GM23338 (cell line): Measurements from ENCODE around the gene PPIA. TPM values are rescaled to one million over a fixed set of nuclear protein-coding genes. Genes with fewer than 3 reads are reported as not detected.

Source experiments
- ATAC-seq: fragments of 200-7000 bp; cut with Tn5 transposase; 3 replicates; pipeline ENCODE4 v1.9.1; 2020
- DNase-seq: peaks from one replicate; pipeline ENCODE4 v3.0.0-alpha.2; 2015; ENCODE audit warnings: low spot score
- H2AFZ ChIP-seq: fragments of 200-600 bp; sonication (generic); 2 replicates; pipeline ENCODE4 v1.8.0; 2016; ENCODE audit warnings: antibody characterized with exemption, mild to moderate bottlenecking, moderate library complexity
- H3F3A ChIP-seq: fragments of 200-600 bp; sonication (generic); replicated peaks from 2 replicates; pipeline ENCODE4 v1.8.0; 2017; ENCODE audit warnings: antibody characterized with exemption, mixed run types, low read depth
- H3K27ac ChIP-seq: fragments of 200-600 bp; sonication (generic); 2 replicates; pipeline ENCODE4 v1.6.1; 2016; ENCODE audit warnings: low read depth
- H3K27me3 ChIP-seq: fragments of 200-600 bp; sonication (generic); 2 replicates; pipeline ENCODE4 v1.8.0; 2016; ENCODE audit warnings: mild to moderate bottlenecking, mixed run types, moderate library complexity; ENCODE audit not compliant: insufficient read depth
- H3K36me3 ChIP-seq: fragments of 200-600 bp; sonication (generic); 2 replicates; pipeline ENCODE4 v1.8.0; 2016; ENCODE audit warnings: mild to moderate bottlenecking; ENCODE audit not compliant: insufficient read depth
- H3K4me1 ChIP-seq: fragments of 200-600 bp; sonication (generic); 2 replicates; pipeline ENCODE4 v1.8.0; 2016; ENCODE audit warnings: mild to moderate bottlenecking, moderate library complexity; ENCODE audit not compliant: insufficient read depth
- H3K4me2 ChIP-seq: fragments of 200-600 bp; sonication (generic); 2 replicates; pipeline ENCODE4 v1.7.1; 2017; ENCODE audit warnings: mixed run types
- H3K4me3 ChIP-seq: fragments of 200-600 bp; sonication (generic); 2 replicates; pipeline ENCODE4 v1.6.1; 2016; ENCODE audit warnings: mixed run types
- H3K79me2 ChIP-seq: fragments of 200-600 bp; sonication (generic); replicated peaks from 2 replicates; pipeline ENCODE4 v1.8.0; 2017; ENCODE audit warnings: mild to moderate bottlenecking; ENCODE audit not compliant: insufficient read depth
- H3K9me2 ChIP-seq: fragments of 200-600 bp; sonication (generic); 2 replicates; pipeline ENCODE4 v1.8.0; 2017; ENCODE audit not compliant: insufficient read depth
- H4K20me1 ChIP-seq: fragments of 200-600 bp; sonication (generic); replicated peaks from 2 replicates; pipeline ENCODE4 v1.8.0; 2017; ENCODE audit warnings: mild to moderate bottlenecking; ENCODE audit not compliant: insufficient read depth
- H3K27ac Mint-ChIP-seq: 2 replicates; pipeline ENCODE4 v1.8.0; 2020; ENCODE audit warnings: inconsistent platforms, mild to moderate bottlenecking, moderate library complexity, mixed read lengths
- H3K27me3 Mint-ChIP-seq: 3 replicates; pipeline ENCODE4 v1.8.0; 2022; ENCODE audit warnings: low read depth, mild to moderate bottlenecking, moderate library complexity, mixed read lengths, inconsistent platforms; ENCODE audit not compliant: insufficient read depth, poor library complexity
- H3K36me3 Mint-ChIP-seq: 3 replicates; pipeline ENCODE4 v1.8.0; 2021; ENCODE audit warnings: low read depth, mild to moderate bottlenecking, inconsistent platforms, moderate library complexity, mixed read lengths
- H3K4me1 Mint-ChIP-seq: 3 replicates; pipeline ENCODE4 v1.8.0; 2020; ENCODE audit warnings: mild to moderate bottlenecking, inconsistent platforms, mixed read lengths
- H3K4me3 Mint-ChIP-seq: 3 replicates; pipeline ENCODE4 v1.8.0; 2021; ENCODE audit warnings: moderate library complexity, mild to moderate bottlenecking, inconsistent platforms, mixed read lengths
- H3K9me3 Mint-ChIP-seq: 3 replicates; pipeline ENCODE4 v1.8.0; 2020; ENCODE audit warnings: moderate library complexity, mild to moderate bottlenecking, inconsistent platforms, mixed read lengths
- CREB1 ChIP-seq: fragments of 250-450 bp; sonication (Bioruptor Pico); IDR thresholded peaks from 2 replicates; pipeline ENCODE4 v1.5.0; 2020; ENCODE audit warnings: low read depth, mild to moderate bottlenecking, moderate library complexity
- ETS1 ChIP-seq: IDR thresholded peaks from 2 replicates; pipeline ENCODE4 v1.6.1; 2016; ENCODE audit warnings: antibody characterized with exemption
- EZH2 ChIP-seq: fragments of 200-600 bp; sonication (generic); IDR thresholded peaks from one replicate; pipeline ENCODE4 v1.8.0; 2017; ENCODE audit warnings: antibody characterized with exemption, mild to moderate bottlenecking, low read depth; ENCODE audit not compliant: unreplicated experiment
- EZH2phosphoT487 ChIP-seq: fragments of 200-600 bp; sonication (generic); IDR thresholded peaks from one replicate; pipeline ENCODE4 v1.8.1; 2018; ENCODE audit warnings: antibody characterized with exemption; ENCODE audit not compliant: unreplicated experiment
- JUNB ChIP-seq: IDR thresholded peaks from one replicate; pipeline ENCODE4 v1.6.1; 2016; ENCODE audit warnings: antibody characterized with exemption; ENCODE audit not compliant: unreplicated experiment
- NANOG ChIP-seq: IDR thresholded peaks from 2 replicates; pipeline ENCODE4 v1.6.1; 2016; ENCODE audit warnings: antibody characterized with exemption, borderline replicate concordance
- STAT1 ChIP-seq: IDR thresholded peaks from one replicate; pipeline ENCODE4 v1.6.1; 2016; ENCODE audit warnings: antibody characterized with exemption; ENCODE audit not compliant: unreplicated experiment
- ZNF114 ChIP-seq: fragments of 250-450 bp; sonication (Bioruptor Pico); IDR thresholded peaks from 2 replicates; pipeline ENCODE4 v1.5.0; 2020; ENCODE audit warnings: mild to moderate bottlenecking, moderate library complexity
- ZNF331 ChIP-seq: fragments of 250-450 bp; sonication (Bioruptor Pico); IDR thresholded peaks from 2 replicates; pipeline ENCODE4 v1.5.0; 2020; ENCODE audit warnings: low read depth, mild to moderate bottlenecking, moderate library complexity
- polyA plus RNA-seq: library from polyadenylated mRNA; unstranded; fragments of >200 nt; fragmentation: Nextera tagmentation; extraction: Ambion mirVana; gene quantifications from 2 replicates; pipeline ENCODE4 v1.2.1, GENCODE V29; 2016
- total RNA-seq: library from RNA; depleted of rRNA; stranded (reverse); fragments of >200 nt; shearing (Covaris generic); gene quantifications from 2 replicates; pipeline ENCODE4 v1.2.3, GENCODE V29; 2014
- TF ChIP-seq, protein P1 (sequence below): IDR thresholded peaks from one replicate; pipeline ENCODE4 v1.6.1; 2018; ENCODE audit warnings: antibody characterized with exemption; ENCODE audit not compliant: unreplicated experiment
- TF ChIP-seq, protein P2 (sequence below): fragments of 250-450 bp; sonication (Bioruptor Pico); IDR thresholded peaks from 2 replicates; pipeline ENCODE4 v1.5.0; 2020; ENCODE audit warnings: mild to moderate bottlenecking, moderate library complexity

Gene PPIA
- total and polyA plus RNA-seq, 2 experiments from 2014 or later, result 4,367 to 6,524 TPM

DNA sequence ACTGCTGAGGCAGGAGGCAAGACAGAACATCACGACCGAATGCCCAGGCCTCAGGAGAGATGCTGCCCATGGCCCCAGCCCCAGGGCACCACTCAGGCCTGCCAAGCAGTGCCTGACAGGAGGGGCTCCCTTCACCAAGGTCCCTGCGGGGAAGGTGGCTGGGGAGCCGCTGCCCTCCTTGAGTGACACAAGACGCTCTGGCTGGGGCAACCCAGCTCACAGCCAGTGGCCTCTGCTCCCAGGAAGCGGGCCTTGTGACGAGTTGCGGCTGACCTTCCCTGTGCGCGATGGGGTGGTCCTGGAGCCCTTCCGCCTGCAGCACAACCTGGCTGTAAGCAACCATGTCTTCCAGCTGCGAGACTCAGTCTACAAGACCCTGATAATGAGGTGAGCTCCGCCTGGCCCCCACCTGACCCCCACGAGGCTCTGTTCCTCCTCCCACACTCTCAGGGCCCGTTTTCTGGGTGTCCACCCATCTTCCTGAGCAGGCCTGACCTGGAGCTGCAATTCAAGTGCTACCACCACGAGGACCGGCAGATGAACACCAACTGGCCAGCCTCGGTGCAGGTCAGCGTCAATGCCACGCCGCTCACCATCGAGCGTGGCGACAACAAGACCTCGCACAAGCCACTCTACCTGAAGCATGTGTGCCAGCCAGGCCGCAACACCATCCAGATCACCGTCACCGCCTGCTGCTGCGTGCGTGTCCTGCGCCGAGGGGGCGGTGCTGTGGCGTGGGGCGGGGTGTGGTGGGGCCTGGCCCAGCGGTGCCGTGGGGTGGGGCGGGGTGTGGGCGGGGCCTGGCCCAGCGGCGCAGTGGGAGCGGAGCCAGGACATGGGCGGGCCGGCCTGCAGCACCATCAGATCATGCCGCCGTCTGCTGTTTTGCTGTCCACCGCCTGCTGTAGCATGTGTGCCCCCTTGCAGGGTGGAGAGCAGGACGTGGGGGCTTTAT is 35.0 kb upstream of the PPIA start:
- Histone ChIP-seq H3F3A (no peaks in the 10 kb centered on the region), H2AFZ (no peak overlapping the region), H3K4me3 (no peak overlapping the region), H3K27me3 (no peaks in the 10 kb centered on the region), H4K20me1 (peaks cover 3% of the 10 kb centered on the region; the same call in 1 of the 2 replicates), H3K4me2 (no peak overlapping the region), H3K79me2 (no peaks in the 10 kb centered on the region), H3K4me1 (no peaks in the 10 kb centered on the region), H3K27ac (no peak overlapping the region), H3K9me2 (no peaks in the 10 kb centered on the region), H3K36me3 (peaks cover 15% of the 10 kb centered on the region; the same call in 1 of the 2 replicates)
- DNase-seq, result peak; percentile 46
- Mint-ChIP-seq H3K36me3 (peaks cover 60% of the 10 kb centered on the region), H3K9me3 (no peaks in the 10 kb centered on the region; the same call in 2 of the 3 replicates), H3K27me3 (peaks cover 7% of the 10 kb centered on the region), H3K4me1 (peaks cover 2% of the 10 kb centered on the region; the same call in 1 of the 3 replicates), H3K4me3 (no peak overlapping the region), H3K27ac (no peak overlapping the region)
- ATAC-seq, result peak; percentile 81
- TF ChIP-seq STAT1, result no peak
- TF ChIP-seq CREB1, result no peak
- no peak for TF ChIP-seq EZH2phosphoT487
- TF ChIP-seq, protein P1, sequence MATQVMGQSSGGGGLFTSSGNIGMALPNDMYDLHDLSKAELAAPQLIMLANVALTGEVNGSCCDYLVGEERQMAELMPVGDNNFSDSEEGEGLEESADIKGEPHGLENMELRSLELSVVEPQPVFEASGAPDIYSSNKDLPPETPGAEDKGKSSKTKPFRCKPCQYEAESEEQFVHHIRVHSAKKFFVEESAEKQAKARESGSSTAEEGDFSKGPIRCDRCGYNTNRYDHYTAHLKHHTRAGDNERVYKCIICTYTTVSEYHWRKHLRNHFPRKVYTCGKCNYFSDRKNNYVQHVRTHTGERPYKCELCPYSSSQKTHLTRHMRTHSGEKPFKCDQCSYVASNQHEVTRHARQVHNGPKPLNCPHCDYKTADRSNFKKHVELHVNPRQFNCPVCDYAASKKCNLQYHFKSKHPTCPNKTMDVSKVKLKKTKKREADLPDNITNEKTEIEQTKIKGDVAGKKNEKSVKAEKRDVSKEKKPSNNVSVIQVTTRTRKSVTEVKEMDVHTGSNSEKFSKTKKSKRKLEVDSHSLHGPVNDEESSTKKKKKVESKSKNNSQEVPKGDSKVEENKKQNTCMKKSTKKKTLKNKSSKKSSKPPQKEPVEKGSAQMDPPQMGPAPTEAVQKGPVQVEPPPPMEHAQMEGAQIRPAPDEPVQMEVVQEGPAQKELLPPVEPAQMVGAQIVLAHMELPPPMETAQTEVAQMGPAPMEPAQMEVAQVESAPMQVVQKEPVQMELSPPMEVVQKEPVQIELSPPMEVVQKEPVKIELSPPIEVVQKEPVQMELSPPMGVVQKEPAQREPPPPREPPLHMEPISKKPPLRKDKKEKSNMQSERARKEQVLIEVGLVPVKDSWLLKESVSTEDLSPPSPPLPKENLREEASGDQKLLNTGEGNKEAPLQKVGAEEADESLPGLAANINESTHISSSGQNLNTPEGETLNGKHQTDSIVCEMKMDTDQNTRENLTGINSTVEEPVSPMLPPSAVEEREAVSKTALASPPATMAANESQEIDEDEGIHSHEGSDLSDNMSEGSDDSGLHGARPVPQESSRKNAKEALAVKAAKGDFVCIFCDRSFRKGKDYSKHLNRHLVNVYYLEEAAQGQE, result no peak
- TF ChIP-seq ZNF114 (CRISPR knock-in tag), result no peak
- TF ChIP-seq NANOG, result no peak
- TF ChIP-seq, protein P2, sequence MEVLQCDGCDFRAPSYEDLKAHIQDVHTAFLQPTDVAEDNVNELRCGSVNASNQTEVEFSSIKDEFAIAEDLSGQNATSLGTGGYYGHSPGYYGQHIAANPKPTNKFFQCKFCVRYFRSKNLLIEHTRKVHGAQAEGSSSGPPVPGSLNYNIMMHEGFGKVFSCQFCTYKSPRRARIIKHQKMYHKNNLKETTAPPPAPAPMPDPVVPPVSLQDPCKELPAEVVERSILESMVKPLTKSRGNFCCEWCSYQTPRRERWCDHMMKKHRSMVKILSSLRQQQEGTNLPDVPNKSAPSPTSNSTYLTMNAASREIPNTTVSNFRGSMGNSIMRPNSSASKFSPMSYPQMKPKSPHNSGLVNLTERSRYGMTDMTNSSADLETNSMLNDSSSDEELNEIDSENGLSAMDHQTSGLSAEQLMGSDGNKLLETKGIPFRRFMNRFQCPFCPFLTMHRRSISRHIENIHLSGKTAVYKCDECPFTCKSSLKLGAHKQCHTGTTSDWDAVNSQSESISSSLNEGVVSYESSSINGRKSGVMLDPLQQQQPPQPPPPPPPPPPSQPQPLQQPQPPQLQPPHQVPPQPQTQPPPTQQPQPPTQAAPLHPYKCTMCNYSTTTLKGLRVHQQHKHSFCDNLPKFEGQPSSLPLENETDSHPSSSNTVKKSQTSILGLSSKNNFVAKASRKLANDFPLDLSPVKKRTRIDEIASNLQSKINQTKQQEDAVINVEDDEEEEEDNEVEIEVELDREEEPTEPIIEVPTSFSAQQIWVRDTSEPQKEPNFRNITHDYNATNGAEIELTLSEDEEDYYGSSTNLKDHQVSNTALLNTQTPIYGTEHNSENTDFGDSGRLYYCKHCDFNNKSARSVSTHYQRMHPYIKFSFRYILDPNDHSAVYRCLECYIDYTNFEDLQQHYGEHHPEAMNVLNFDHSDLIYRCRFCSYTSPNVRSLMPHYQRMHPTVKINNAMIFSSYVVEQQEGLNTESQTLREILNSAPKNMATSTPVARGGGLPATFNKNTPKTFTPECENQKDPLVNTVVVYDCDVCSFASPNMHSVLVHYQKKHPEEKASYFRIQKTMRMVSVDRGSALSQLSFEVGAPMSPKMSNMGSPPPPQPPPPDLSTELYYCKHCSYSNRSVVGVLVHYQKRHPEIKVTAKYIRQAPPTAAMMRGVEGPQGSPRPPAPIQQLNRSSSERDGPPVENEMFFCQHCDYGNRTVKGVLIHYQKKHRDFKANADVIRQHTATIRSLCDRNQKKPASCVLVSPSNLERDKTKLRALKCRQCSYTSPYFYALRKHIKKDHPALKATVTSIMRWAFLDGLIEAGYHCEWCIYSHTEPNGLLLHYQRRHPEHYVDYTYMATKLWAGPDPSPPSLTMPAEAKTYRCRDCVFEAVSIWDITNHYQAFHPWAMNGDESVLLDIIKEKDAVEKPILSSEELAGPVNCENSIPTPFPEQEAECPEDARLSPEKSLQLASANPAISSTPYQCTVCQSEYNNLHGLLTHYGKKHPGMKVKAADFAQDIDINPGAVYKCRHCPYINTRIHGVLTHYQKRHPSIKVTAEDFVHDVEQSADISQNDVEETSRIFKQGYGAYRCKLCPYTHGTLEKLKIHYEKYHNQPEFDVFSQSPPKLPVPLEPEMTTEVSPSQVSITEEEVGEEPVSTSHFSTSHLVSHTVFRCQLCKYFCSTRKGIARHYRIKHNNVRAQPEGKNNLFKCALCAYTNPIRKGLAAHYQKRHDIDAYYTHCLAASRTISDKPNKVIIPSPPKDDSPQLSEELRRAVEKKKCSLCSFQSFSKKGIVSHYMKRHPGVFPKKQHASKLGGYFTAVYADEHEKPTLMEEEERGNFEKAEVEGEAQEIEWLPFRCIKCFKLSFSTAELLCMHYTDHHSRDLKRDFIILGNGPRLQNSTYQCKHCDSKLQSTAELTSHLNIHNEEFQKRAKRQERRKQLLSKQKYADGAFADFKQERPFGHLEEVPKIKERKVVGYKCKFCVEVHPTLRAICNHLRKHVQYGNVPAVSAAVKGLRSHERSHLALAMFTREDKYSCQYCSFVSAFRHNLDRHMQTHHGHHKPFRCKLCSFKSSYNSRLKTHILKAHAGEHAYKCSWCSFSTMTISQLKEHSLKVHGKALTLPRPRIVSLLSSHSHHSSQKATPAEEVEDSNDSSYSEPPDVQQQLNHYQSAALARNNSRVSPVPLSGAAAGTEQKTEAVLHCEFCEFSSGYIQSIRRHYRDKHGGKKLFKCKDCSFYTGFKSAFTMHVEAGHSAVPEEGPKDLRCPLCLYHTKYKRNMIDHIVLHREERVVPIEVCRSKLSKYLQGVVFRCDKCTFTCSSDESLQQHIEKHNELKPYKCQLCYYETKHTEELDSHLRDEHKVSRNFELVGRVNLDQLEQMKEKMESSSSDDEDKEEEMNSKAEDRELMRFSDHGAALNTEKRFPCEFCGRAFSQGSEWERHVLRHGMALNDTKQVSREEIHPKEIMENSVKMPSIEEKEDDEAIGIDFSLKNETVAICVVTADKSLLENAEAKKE (CRISPR knock-in tag), result no peak
- TF ChIP-seq ETS1, result no peak
- no peak for TF ChIP-seq ZNF331
- no peak for TF ChIP-seq EZH2
- no peak for TF ChIP-seq JUNB
